RWPE2 (cell line): ENCODE measurements around the gene PRKCH.

Experiments
- ATAC-seq: fragments of 200-7000 bp; cut with Tn5 transposase; 3 replicates; pipeline ENCODE4 v1.9.1; 2021; ENCODE audit warnings: low read depth
- DNase-seq: peaks from one replicate; pipeline ENCODE4 v3.0.0-alpha.2; 2020; ENCODE audit warnings: low spot score
- H3K27ac ChIP-seq: fragments of 450-650 bp; 2 replicates; pipeline ENCODE4 v1.5.1; 2017; ENCODE audit warnings: mild to moderate bottlenecking; ENCODE audit not compliant: poor library complexity, severe bottlenecking
- H3K27me3 ChIP-seq: fragments of 250-450 bp; sonication (Bioruptor Pico); 2 replicates; pipeline ENCODE4 v1.5.1; 2021; ENCODE audit warnings: mild to moderate bottlenecking, moderate library complexity; ENCODE audit not compliant: insufficient read depth, poor library complexity, severe bottlenecking
- H3K36me3 ChIP-seq: fragments of 250-450 bp; sonication (Bioruptor Pico); 2 replicates; pipeline ENCODE4 v1.5.1; 2020; ENCODE audit warnings: low read depth, mild to moderate bottlenecking, moderate library complexity
- H3K4me1 ChIP-seq: fragments of 250-450 bp; sonication (Bioruptor Pico); 2 replicates; pipeline ENCODE4 v1.5.1; 2021; ENCODE audit warnings: mild to moderate bottlenecking, moderate library complexity; ENCODE audit not compliant: insufficient read depth, poor library complexity, severe bottlenecking
- H3K4me3 ChIP-seq: fragments of 250-450 bp; sonication (Bioruptor Pico); 2 replicates; pipeline ENCODE4 v1.5.1; 2021; ENCODE audit warnings: mild to moderate bottlenecking, moderate library complexity; ENCODE audit not compliant: severe bottlenecking
- H3K9me3 ChIP-seq: fragments of 250-450 bp; sonication (Bioruptor Pico); 2 replicates; pipeline ENCODE4 v1.5.1; 2021; ENCODE audit warnings: mild to moderate bottlenecking, moderate library complexity; ENCODE audit not compliant: severe bottlenecking
- CTCF ChIP-seq: fragments of 450-650 bp; IDR thresholded peaks from one replicate; pipeline ENCODE4 v1.5.1; 2017; ENCODE audit warnings: mild to moderate bottlenecking, moderate library complexity; ENCODE audit not compliant: poor library complexity, severe bottlenecking

Gene PRKCH

GRCh38 chr14:61477712-61478462 lies 156.5 kb downstream of the PRKCH start:
- ATAC-seq (no peak), DNase-seq (no peak)
- Histone ChIP-seq H3K4me3 (no peak overlapping the region), H3K27me3 (no peaks in the 10 kb centered on the region), H3K27ac (peak overlapping the region; percentile 97), H3K4me1 (peaks cover 55% of the 10 kb centered on the region), H3K9me3 (no peaks in the 10 kb centered on the region), H3K36me3 (no peaks in the 10 kb centered on the region)
- no peak for TF ChIP-seq CTCF

GRCh38 chr14:61478971-61479473 lies 157.6 kb downstream of the PRKCH start:
- H3K27ac ChIP-seq: peak overlapping the region; percentile 97
- no peak for DNase-seq
- no peaks in the 10 kb centered on the region for H3K9me3 ChIP-seq
- H3K27me3 ChIP-seq: no peaks in the 10 kb centered on the region
- no peaks in the 10 kb centered on the region for H3K36me3 ChIP-seq
- no peak for ATAC-seq
- TF ChIP-seq CTCF: no peak
- no peak overlapping the region for H3K4me3 ChIP-seq
- H3K4me1 ChIP-seq: peaks cover 50% of the 10 kb centered on the region

- Histone ChIP-seq H3K27me3 (no peaks in the 10 kb centered on the region), H3K4me1 (peaks cover 49% of the 10 kb centered on the region), H3K4me3 (no peak overlapping the region), H3K9me3 (no peaks in the 10 kb centered on the region), H3K27ac (peak overlapping the region; percentile 97), H3K36me3 (no peaks in the 10 kb centered on the region)
- no peak for TF ChIP-seq CTCF
- ATAC-seq: peak; percentile 43
- no peak for DNase-seq
Observed at GRCh38 chr14:61479746-61480502, 158.5 kb downstream of the PRKCH start.

DNA sequence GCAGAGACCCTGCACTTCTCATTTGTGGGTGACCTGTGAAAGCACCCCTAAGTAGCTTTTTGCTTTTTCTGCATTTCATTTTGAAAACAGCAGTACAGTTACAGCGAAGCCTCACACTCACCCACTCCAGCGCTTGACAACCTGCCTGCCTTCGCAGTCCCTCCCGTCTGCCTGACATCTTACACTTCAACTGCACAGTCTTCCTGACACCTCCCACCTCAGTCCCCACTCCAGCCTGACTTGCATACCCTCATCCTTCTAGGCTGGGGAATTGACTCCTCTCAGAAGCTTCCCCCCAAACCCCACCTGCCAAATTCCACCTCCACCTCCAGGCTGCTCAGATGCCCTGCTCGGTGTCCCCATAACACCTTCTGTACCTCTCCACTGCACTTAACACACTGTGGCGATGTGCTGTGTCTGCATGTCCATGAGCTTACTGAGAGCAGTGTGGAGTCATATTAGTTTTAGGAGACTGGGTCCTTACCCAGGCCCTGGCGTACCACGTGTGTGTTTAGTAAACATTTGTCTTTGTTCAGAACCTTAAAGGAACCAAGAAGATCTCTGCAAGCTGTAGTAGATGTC lies 159.4 kb downstream of the PRKCH start:
- no peak for DNase-seq
- Histone ChIP-seq H3K27me3 (no peaks in the 10 kb centered on the region), H3K27ac (peak overlapping the region; percentile 97), H3K4me1 (peaks cover 40% of the 10 kb centered on the region), H3K4me3 (no peak overlapping the region), H3K36me3 (peaks cover 3% of the 10 kb centered on the region), H3K9me3 (no peaks in the 10 kb centered on the region)
- ATAC-seq: no peak
- no peak for TF ChIP-seq CTCF
